ENCODE results near the gene MTRR.
"Not testable (repeated sequence)": the region's sequence is repeated elsewhere in the genome, so short reads cannot be mapped to it uniquely, and the experiment has no call there.

Gene MTRR

DNA sequence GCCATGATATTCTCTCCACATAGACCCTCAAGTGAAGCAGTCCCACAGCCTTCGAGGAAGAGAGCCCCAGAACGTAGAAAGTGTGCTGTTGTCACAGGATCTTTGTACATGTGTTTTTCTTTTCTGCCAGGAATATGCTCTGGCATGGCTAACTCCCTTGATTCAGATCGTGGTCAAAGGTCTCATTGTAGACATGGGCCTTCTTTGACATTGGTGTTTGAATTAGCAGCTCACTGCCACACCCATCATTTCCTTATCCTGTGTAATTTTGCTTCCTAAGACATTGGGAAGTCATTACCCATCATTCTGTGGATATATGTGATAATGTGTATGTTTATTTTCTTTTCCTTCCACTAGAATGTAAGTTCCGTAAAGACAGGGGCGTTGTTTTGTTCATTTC is 25.5 kb downstream of the MTRR start:
- DNase-seq (ENCODE audit: low read depth in 3 of 3, low spot score in 1 of 3): no peak

- DNase-seq (ENCODE audit: low read depth in 3 of 3, low spot score in 1 of 3): no peak
These were observed 25.9 kb downstream of the MTRR start for GRCh38 chr5:7894860-7895259.

GRCh38 chr5:7897014-7897600 is 28.2 kb downstream of the MTRR start:
- no peak for DNase-seq (ENCODE audit: low read depth in 3 of 3, low spot score in 1 of 3)

DNA sequence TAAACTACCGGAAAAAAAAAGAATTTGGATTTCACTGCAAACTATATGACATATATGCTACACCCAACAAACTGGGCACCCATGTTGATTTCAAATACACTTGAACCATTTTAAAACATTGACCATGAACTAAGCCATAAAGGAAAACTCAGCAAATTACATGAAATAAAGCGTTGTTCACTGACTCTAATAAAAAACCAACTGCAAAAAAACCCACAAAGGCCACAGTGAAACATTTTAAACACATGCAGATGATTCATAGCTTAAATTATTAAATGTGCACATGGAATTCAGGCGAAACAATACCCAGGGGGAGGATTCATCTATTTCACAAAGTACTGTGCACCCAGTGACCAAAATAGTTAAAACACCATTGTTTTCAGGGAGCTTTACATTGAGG is 33.3 kb downstream of the MTRR start:
- no peak for DNase-seq (ENCODE audit: low read depth in 3 of 3, low spot score in 1 of 3)

- no peak for DNase-seq (ENCODE audit: low read depth in 3 of 3, low spot score in 1 of 3)
These were observed 34.0 kb downstream of the MTRR start for GRCh38 chr5:7902666-7903625.

- no peak for DNase-seq (ENCODE audit: low read depth in 3 of 3, low spot score in 1 of 3)
These were observed 35.2 kb downstream of the MTRR start for GRCh38 chr5:7904170-7904569.

DNA sequence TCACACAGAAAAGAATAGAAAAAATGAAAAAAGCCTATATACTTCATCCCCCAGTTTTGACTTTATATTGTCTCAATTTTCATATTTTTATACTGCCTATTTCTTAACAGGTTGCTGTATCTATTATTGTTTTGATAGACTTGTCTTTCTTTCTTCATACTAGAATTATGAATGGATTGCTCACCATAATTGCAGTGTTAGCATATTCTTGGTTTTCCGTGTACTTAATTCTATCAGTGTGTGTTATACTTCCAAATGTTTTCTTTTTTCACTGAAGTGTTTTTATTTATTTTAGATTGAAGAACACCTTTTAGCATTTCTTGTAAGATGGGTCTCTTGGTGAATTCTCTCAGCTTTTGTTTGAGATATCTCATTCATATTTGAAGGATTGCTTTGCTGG is 38.7 kb downstream of the MTRR start:
- no peak for DNase-seq (ENCODE audit: low read depth in 3 of 3, low spot score in 1 of 3)

DNA sequence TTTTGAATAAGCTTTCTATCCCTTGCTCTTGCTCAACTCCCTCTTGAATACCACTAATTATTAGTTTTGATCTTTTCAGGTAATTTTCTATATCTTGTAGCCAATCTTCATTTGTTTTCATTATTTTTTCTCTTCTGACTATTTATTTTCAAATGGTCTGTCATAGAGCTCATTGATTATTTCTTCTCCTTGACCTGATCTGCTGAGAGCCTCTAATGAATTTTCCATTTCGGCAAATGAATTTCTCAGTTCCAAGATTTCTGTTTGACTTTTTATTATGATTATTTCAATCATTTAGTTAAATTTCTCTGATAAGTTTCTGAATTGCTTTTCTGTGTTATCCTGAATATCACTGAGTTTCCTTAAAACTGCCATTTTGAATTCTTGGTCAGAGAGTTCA is 39.4 kb downstream of the MTRR start:
- no peak for DNase-seq (ENCODE audit: low read depth in 3 of 3, low spot score in 1 of 3)

DNA sequence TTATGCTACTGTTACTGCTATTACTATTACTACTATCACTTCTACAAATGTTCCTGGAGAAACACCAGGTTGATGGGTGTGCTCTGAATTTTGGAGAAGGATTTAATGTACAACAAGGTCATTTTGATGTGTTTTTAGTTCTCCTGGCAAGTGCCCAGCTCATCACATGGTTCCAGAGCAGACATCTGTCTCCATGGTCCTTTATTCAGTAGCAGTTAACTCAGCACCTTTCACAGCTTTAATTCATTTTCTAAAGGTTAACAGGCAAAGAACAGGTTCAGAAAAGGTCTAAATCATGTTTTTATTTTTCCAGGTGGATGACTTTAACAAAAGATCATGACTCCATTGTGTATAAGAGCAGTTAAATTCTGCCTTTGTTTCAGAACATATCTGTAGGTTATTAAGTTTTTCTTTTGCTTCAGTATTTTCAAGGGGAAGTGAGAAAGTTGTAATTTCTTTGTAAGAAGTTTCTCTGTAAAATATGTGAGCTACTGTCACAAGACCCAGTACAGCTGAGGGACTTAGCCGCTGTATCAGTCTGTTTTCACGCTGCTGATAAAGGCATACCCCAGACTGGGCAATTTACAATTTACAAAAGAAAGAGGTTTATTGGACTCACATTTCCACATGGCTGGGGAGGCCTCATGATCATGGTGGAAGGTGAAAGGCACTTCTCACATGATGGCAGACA is 41.9 kb downstream of the MTRR start:
- DNase-seq (ENCODE audit: low read depth in 3 of 3, low spot score in 1 of 3): no peak

- DNase-seq (ENCODE audit: low read depth in 3 of 3, low spot score in 1 of 3): not testable (repeated sequence)
These were observed 42.5 kb downstream of the MTRR start for GRCh38 chr5:7911429-7911771.

DNA sequence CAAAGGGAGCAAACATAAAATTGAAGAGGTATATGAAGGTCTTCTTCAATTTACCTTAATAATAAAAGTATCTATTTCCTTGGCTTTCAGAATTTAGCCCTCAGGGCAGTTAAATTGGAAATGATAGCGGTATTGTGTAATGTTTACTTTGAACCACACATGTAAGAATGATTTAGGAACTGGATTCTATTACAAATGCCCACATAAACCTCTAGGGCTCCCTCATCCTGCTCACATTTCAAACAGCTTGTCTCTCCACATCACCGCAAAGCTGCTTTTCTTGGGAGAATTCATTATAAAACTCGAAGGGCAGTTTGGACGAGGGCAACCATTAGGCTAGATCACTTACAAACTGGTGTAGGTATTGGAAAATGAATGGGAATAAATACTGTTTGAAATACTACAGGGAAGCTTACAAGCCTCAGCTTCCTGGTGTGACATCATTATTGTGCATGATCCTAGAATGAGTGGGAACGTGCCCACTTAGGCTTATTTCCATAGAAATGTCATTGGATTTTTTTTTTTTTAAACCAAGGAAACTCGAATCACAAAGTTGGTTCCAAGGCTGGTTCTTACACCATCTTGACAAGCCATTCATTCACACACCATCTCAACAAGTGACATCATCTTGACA is 47.3 kb downstream of the MTRR start:
- no peak for DNase-seq (ENCODE audit: low read depth in 3 of 3, low spot score in 1 of 3)

DNA sequence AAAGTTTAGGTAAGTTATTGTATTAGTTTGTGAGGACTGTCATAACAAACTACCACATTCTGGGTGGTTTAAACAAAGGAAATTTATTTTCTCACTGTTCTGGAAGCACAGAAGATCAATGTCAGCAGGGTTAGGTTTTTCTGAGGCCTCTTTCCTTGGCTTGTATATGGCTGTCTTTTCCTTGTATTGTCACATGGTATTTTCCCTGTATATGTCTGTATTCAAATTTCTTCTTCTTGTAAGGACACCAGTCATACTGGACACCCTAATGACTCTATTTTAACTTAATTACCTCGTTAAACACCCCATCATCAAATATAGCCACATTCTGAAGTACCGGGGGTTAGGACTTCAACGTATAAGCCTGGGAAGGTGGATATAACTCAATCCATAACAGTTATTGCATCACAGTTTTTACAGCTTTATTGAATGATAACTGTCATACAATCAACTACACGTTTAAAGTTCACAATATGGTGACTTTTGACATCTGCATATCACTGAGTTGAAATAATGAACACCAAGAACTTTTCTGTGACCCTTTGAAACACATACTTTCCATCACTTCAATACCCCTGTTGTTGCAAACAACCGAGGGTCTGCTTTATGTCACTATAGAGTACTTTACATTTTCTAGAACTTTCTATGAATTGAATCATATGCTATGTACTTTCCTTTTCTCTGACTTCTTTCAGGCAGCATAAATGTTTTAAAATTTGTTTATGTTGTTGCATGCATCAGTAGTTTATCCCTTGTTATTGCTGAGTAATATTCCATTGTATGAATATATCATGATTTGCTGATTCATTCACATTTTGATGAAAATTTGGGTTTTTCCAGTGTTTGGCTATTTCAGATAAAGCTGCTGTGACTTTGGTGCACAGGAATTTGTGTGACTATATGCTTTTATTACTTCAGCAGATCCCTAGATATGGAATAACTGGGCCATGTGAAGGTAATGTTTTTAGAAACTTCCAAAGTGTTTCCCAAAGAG is 48.5 kb downstream of the MTRR start:
- DNase-seq (ENCODE audit: low read depth in 3 of 3, low spot score in 1 of 3): no peak

GRCh38 chr5:7925961-7926695 is 57.2 kb downstream of the MTRR start:
- DNase-seq (ENCODE audit: low read depth in 3 of 3, low spot score in 1 of 3): no peak

DNA sequence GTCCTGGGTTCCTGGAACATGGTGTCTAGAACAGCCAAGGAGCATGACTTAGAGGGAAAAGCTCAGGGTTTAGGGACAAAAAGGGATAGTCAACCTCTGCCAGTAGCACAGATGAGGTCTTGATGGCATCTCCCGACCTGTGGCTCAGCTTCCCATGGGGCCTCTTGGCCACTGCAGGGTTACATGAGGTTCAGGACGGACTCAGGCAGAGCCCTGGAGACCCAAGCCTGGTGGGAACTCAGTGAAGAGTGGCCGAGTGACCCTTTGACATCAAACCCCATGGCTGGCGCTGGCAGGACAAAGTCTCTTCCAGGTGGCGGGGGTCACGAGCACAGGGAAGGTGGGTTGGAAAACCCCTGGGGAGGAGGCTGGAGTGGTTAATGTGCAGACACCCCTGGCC is 57.8 kb downstream of the MTRR start:
- DNase-seq (ENCODE audit: low read depth in 3 of 3, low spot score in 1 of 3): no peak

GRCh38 chr5:7927466-7928375 is 58.8 kb downstream of the MTRR start:
- DNase-seq (ENCODE audit: low read depth in 3 of 3, low spot score in 1 of 3): no peak

- no peak for DNase-seq (ENCODE audit: low read depth in 3 of 3, low spot score in 1 of 3)
These were observed 61.1 kb downstream of the MTRR start for GRCh38 chr5:7930011-7930410.

- DNase-seq (ENCODE audit: low read depth in 3 of 3, low spot score in 1 of 3): no peak
These were observed 72.7 kb downstream of the MTRR start for GRCh38 chr5:7941692-7942091.

GRCh38 chr5:7947301-7947700 is 78.4 kb downstream of the MTRR start:
- no peak for DNase-seq (ENCODE audit: low read depth in 3 of 3, low spot score in 1 of 3)
